ENCODE measurements around the gene DMP1.
"Not testable (repeated sequence)": the region's sequence is repeated elsewhere in the genome, so short reads cannot be mapped to it uniquely, and the experiment has no call there.

Gene DMP1

GRCh38 chr4:87690947-87691346 is 40.9 kb downstream of the DMP1 start:
- DNase-seq = not testable (repeated sequence)

DNA sequence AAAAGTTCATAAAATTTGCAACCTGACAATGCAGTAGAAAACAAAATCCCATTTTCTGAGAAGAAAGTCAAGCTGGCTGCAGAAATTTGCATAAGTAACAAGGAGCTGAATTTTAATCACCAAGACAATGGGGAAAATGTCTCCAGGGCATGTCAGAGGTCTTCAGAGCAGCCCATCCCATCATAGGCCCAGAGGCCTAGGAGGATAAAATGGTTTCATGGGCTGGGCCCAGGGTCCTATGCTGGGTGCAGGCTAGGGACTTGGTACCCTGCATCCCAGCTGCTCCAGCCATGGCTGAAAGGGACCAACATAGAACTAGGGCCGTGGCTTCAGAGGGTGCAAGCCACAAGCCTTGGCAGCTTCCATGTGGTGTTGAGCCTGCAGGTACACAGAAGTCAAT is 42.0 kb downstream of the DMP1 start:
- DNase-seq = not testable (repeated sequence)

DNA sequence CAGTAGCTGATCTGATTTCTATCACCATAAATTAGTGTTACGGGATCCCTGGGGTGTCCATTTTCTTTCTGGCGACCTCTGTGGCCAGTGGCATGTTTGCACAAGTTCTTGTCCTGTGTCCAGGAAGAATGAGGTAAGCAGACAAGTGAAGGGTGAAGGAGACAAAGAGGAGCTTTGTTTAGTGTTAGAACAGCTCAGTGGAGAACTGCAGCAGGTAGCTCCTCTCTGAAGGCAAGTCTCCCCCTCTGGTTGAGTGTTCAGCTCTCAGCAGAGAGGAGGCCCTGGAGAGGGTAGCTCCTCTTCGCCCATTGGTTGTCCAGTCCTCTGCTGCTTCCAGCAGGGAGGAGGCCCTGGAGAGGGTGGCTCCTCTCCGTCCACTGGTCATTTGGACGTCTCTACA is 47.2 kb downstream of the DMP1 start:
- no peak for DNase-seq

DNA sequence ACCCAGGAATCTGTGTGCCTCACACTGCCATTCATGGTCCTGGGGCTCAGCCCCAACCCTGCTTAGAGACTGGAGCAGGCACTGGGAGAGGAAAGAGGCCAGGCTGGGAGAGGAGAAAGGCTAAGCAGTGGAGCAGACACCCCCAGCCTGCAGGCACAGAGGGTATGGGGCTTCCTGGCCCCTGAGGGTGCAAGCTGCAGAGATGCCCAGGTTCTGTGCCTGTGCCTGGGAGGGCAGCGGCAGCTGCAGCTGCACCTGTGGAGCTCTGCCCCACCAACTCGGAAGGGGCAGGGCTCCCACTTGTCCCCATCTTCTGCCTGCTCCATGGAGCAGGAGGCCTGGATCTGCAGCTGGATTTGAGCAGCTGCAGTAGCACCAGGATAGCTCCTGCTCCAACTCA is 47.9 kb downstream of the DMP1 start:
- no peak for DNase-seq

GRCh38 chr4:87698394-87698793 is 48.3 kb downstream of the DMP1 start:
- no peak for DNase-seq

GRCh38 chr4:87704001-87704400 is 53.9 kb downstream of the DMP1 start:
- DNase-seq = no peak

DNA sequence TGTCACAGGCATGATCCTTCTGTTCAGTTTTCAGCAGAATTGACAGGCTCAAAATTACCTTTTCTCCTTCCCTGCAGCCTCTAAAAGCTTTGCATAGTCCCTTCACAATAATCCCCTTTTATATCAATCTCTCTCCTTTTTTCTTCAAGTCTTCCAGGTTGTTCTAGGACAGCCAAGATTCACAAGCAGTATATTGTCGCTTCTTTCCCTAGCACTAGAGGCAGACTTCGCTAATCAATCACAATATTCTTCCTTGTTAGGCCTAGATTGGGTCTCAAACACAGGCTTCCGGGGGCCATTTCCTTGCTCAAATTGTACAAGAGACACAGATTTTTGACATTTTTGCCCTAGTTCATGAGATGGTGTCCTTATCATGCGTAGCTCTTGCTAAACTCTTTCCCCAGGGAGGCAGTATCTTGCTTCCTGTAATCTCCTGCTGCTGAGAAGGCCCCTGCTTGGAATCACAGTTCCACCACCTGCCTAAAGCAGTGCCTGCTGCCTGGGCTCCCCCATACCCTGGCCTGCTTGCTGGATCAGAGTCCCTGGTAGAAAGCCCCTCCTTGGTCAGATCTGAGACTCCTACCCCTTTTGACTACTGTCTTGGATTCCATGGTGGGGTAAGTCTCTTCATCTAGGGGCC is 57.3 kb downstream of the DMP1 start:
- DNase-seq = no peak

All from activated effector memory CD4-positive, alpha-beta T cell treated with Interleukin-2 at 50 U/mL for 16 hours (primary cell).